Large intestine (tissue), 3 donors: ENCODE measurements around the gene COL20A1. TPM values are rescaled to one million over a fixed set of nuclear protein-coding genes. Genes with fewer than 3 reads are reported as not detected.
"Not testable (repeated sequence)": the region's sequence is repeated elsewhere in the genome, so short reads cannot be mapped to it uniquely, and the experiment has no call there.

Experiments used
- DNase-seq, 2 donors: peaks; one replicate each; pipeline versions ENCODE4 v3.0.0 to v3.0.0-alpha.2; 2013
- H3K27ac ChIP-seq: one replicate; pipeline ENCODE4 v1.5.1; 2013; ENCODE audit warnings: low read length
- H3K27me3 ChIP-seq: 2 replicates; pipeline ENCODE4 v1.6.1; 2013; ENCODE audit warnings: low read length; ENCODE audit not compliant: control insufficient read depth, insufficient read depth
- H3K36me3 ChIP-seq: 2 replicates; pipeline ENCODE4 v1.6.1; 2013; ENCODE audit warnings: low read length; ENCODE audit not compliant: control insufficient read depth, insufficient read depth
- H3K4me1 ChIP-seq: one replicate; pipeline ENCODE4 v1.6.1; 2013; ENCODE audit warnings: low read length; ENCODE audit not compliant: control insufficient read depth, insufficient read depth
- H3K4me3 ChIP-seq: one replicate; pipeline ENCODE4 v1.5.1; 2013; ENCODE audit warnings: low read length
- H3K9me3 ChIP-seq: one replicate; pipeline ENCODE4 v1.6.1; 2013; ENCODE audit warnings: mild to moderate bottlenecking, low read depth, low read length, moderate library complexity; ENCODE audit not compliant: control insufficient read depth
- WGBS: methylation state at CpG from one replicate; pipeline ENCODE4 v1.1.5; 2013; ENCODE audit warnings: low lambda C conversion rate; ENCODE audit not compliant: insufficient coverage; 5-methylcytosine and 5-hydroxymethylcytosine counted together
- polyA plus RNA-seq: library from polyadenylated mRNA; unstranded; fragments of 120-200 nt; gene quantifications from one replicate; pipeline ENCODE4 v1.2.1, GENCODE V29; 2013

Gene COL20A1
- polyA plus RNA-seq, 1 donor, result 7.2 TPM

GRCh38 chr20:63376283-63377250 lies 83.6 kb downstream of the COL20A1 start:
- peaks cover 17% of the 10 kb centered on the region for H3K27me3 ChIP-seq

GRCh38 chr20:63377256-63377941 lies 84.4 kb downstream of the COL20A1 start:
- H3K4me3 ChIP-seq, result no peak overlapping the region
- peak; percentile 22 to 30 for DNase-seq
- no peaks in the 10 kb centered on the region for H3K36me3 ChIP-seq
- H3K4me1 ChIP-seq, result peaks cover 35% of the 10 kb centered on the region
- no CpG with 5 or more reads among the region's 32 CpGs for WGBS
- H3K9me3 ChIP-seq, result no peaks in the 10 kb centered on the region
- peaks cover 17% of the 10 kb centered on the region for H3K27me3 ChIP-seq
- no peak overlapping the region for H3K27ac ChIP-seq

More at GRCh38 chr20:63376283-63377250, 83.6 kb downstream of the COL20A1 start:
- Histone ChIP-seq H3K4me3 (no peak overlapping the region), H3K4me1 (peaks cover 35% of the 10 kb centered on the region), H3K9me3 (no peaks in the 10 kb centered on the region), H3K27ac (no peak overlapping the region), H3K36me3 (no peaks in the 10 kb centered on the region)
- DNase-seq, result no peak
- 84% methylated on average over 3 of the region's 31 CpGs for WGBS

GRCh38 chr20:63377951-63378381 lies 85.0 kb downstream of the COL20A1 start:
- Histone ChIP-seq H3K27ac (no peak overlapping the region), H3K9me3 (no peaks in the 10 kb centered on the region), H3K36me3 (no peaks in the 10 kb centered on the region), H3K27me3 (peaks cover 17% of the 10 kb centered on the region), H3K4me1 (peaks cover 35% of the 10 kb centered on the region), H3K4me3 (no peak overlapping the region)
- no CpG with 5 or more reads among the region's 15 CpGs for WGBS
- DNase-seq, result no peak

- peaks cover 17% of the 10 kb centered on the region for H3K27me3 ChIP-seq
- WGBS, result no CpG with 5 or more reads among the region's 12 CpGs
- H3K9me3 ChIP-seq, result no peaks in the 10 kb centered on the region
- no peak for DNase-seq
- no peak overlapping the region for H3K27ac ChIP-seq
- no peak overlapping the region for H3K4me3 ChIP-seq
- peaks cover 32% of the 10 kb centered on the region for H3K4me1 ChIP-seq
- H3K36me3 ChIP-seq, result no peaks in the 10 kb centered on the region
These were observed 85.6 kb downstream of the COL20A1 start for GRCh38 chr20:63378626-63379025.

GRCh38 chr20:63379296-63379695 lies 86.3 kb downstream of the COL20A1 start:
- Histone ChIP-seq H3K36me3 (no peaks in the 10 kb centered on the region), H3K4me3 (no peak overlapping the region), H3K27me3 (peaks cover 17% of the 10 kb centered on the region), H3K4me1 (peaks cover 25% of the 10 kb centered on the region), H3K9me3 (no peaks in the 10 kb centered on the region), H3K27ac (no peak overlapping the region)
- no CpG with 5 or more reads among the region's 11 CpGs for WGBS
- DNase-seq, result no peak

- not testable (repeated sequence) for H3K4me3 ChIP-seq, H3K9me3 ChIP-seq, DNase-seq, H3K36me3 ChIP-seq, H3K27ac ChIP-seq
- Histone ChIP-seq H3K4me1 (peaks cover 20% of the 10 kb centered on the region), H3K27me3 (peaks cover 17% of the 10 kb centered on the region)
- WGBS, result no CpG with 5 or more reads among the region's 9 CpGs
These were observed 86.9 kb downstream of the COL20A1 start for GRCh38 chr20:63379872-63380271.

- Histone ChIP-seq H3K9me3 (no peaks in the 10 kb centered on the region), H3K4me3 (no peak overlapping the region), H3K27ac (no peak overlapping the region), H3K27me3 (peaks cover 17% of the 10 kb centered on the region), H3K4me1 (peaks cover 16% of the 10 kb centered on the region), H3K36me3 (no peaks in the 10 kb centered on the region)
- no CpG with 5 or more reads among the region's 21 CpGs for WGBS
- DNase-seq, result no peak
These were observed 87.4 kb downstream of the COL20A1 start for GRCh38 chr20:63380346-63380870.

GRCh38 chr20:63381781-63382431 lies 88.9 kb downstream of the COL20A1 start:
- Histone ChIP-seq H3K27ac (no peak overlapping the region), H3K27me3 (peaks cover 19% of the 10 kb centered on the region)
- WGBS, result no CpG with 5 or more reads among the region's 22 CpGs

GRCh38 chr20:63382551-63383300 lies 89.7 kb downstream of the COL20A1 start:
- DNase-seq, result no peak
- Histone ChIP-seq H3K9me3 (peaks cover 5% of the 10 kb centered on the region), H3K27me3 (peaks cover 11% of the 10 kb centered on the region), H3K4me3 (no peak overlapping the region), H3K4me1 (peaks cover 5% of the 10 kb centered on the region), H3K36me3 (no peaks in the 10 kb centered on the region), H3K27ac (no peak overlapping the region)
- 60% methylated on average over 1 of the region's 17 CpGs for WGBS

More at GRCh38 chr20:63381781-63382431, 88.9 kb downstream of the COL20A1 start:
- Histone ChIP-seq H3K36me3 (no peaks in the 10 kb centered on the region), H3K9me3 (peaks cover 5% of the 10 kb centered on the region), H3K4me3 (no peak overlapping the region), H3K4me1 (peaks cover 13% of the 10 kb centered on the region)
- peak in 1 of 2 donors; percentile 17 for DNase-seq
